ENCODE results near the gene IGFBP7.
A peak's percentile ranks its signal among the peaks of the same experiment; 100 is the strongest.
"Not testable (repeated sequence)": the region's sequence is repeated elsewhere in the genome, so short reads cannot be mapped to it uniquely, and the experiment has no call there.

Gene IGFBP7

GRCh38 chr4:57068237-57068981, 41.8 kb downstream of the IGFBP7 start:
- no peak for DNase-seq

GRCh38 chr4:57065730-57066482, 44.3 kb downstream of the IGFBP7 start:
- DNase-seq: no peak

- DNase-seq: no peak
Observed at GRCh38 chr4:57064811-57065711, 45.1 kb downstream of the IGFBP7 start.

- no peak for DNase-seq
Observed at GRCh38 chr4:57064120-57064519, 46.1 kb downstream of the IGFBP7 start.

GRCh38 chr4:57063518-57063917, 46.7 kb downstream of the IGFBP7 start:
- DNase-seq: no peak

GRCh38 chr4:57061395-57061794, 48.8 kb downstream of the IGFBP7 start:
- no peak for DNase-seq

- not testable (repeated sequence) for DNase-seq
Observed at GRCh38 chr4:57060717-57061067, 49.5 kb downstream of the IGFBP7 start.

GRCh38 chr4:57059890-57060716, 50.1 kb downstream of the IGFBP7 start:
- no peak for DNase-seq

GRCh38 chr4:57055886-57056285, 54.3 kb downstream of the IGFBP7 start:
- peak; percentile 37 for DNase-seq

- DNase-seq: no peak
Observed at GRCh38 chr4:57053508-57053907, 56.7 kb downstream of the IGFBP7 start.

GRCh38 chr4:57051524-57051923, 58.7 kb downstream of the IGFBP7 start:
- no peak for DNase-seq

- no peak for DNase-seq
Observed at GRCh38 chr4:57051095-57051494, 59.1 kb downstream of the IGFBP7 start.

GRCh38 chr4:57048590-57049304, 61.4 kb downstream of the IGFBP7 start:
- no peak for DNase-seq

GRCh38 chr4:57047046-57047445, 63.1 kb downstream of the IGFBP7 start:
- not testable (repeated sequence) for DNase-seq

GRCh38 chr4:57044996-57045395, 65.2 kb downstream of the IGFBP7 start:
- no peak for DNase-seq

GRCh38 chr4:57044279-57044678, 65.9 kb downstream of the IGFBP7 start:
- no peak for DNase-seq

- no peak for DNase-seq
Observed at GRCh38 chr4:57043347-57044251, 66.6 kb downstream of the IGFBP7 start.

GRCh38 chr4:57042711-57043169, 67.4 kb downstream of the IGFBP7 start:
- no peak for DNase-seq

- no peak for DNase-seq
Observed at GRCh38 chr4:57041020-57041419, 69.2 kb downstream of the IGFBP7 start.

GRCh38 chr4:57040510-57040909, 69.7 kb downstream of the IGFBP7 start:
- DNase-seq: no peak

- no peak for DNase-seq
Observed at GRCh38 chr4:57039345-57039744, 70.8 kb downstream of the IGFBP7 start.
